HepG2 (cell line): Measurements from ENCODE around the gene HBA2. TPM values are rescaled to one million over a fixed set of nuclear protein-coding genes. Genes with fewer than 3 reads are reported as not detected.

Experiments used
- ATAC-seq: fragments of 200-7000 bp; cut with Tn5 transposase; 3 replicates; pipeline ENCODE4 v1.9.1; 2020; ENCODE audit warnings: mild to moderate bottlenecking, moderate library complexity
- BruUV-seq: library from RNA; stranded (reverse); fragments of 400-500 nt; replicated peaks from 2 replicates; lab custom pipeline; 2021; lab: Mats Ljungman, UMichigan
- CTCF ChIA-PET: fragments of 300-600 bp; formaldehyde crosslinking; extraction: SDS; loops from one replicate; lab custom pipeline; 2021; ENCODE audit warnings: low total read pairs, inconsistent platforms, low intra/inter-chr PET ratio; lab: Yijun Ruan, JAX
- POLR2A ChIA-PET: fragments of 350-600 bp; sonication (Branson Sonifier 250); formaldehyde crosslinking; loops from one replicate; lab custom pipeline; 2020; ENCODE audit warnings: antibody characterized with exemption, inconsistent platforms; lab: Yijun Ruan, JAX
- DNase-seq: peaks from one replicate; pipeline ENCODE4 v3.0.0-alpha.2; 2015; ENCODE audit warnings: low spot score
- FAIRE-seq: peaks from 3 replicates; lab custom pipeline; 2011; peaks lifted over from hg19 to GRCh38; lab: Jason Lieb, UNC
- H2AFZ ChIP-seq: one replicate; pipeline ENCODE4 v1.6.1; 2011; ENCODE audit warnings: low read length, inconsistent platforms
- H3K27ac ChIP-seq: fragments of 300-600 bp; 3 replicates; pipeline ENCODE4 v1.8.0; 2011; ENCODE audit warnings: mixed run types, mild to moderate bottlenecking, mixed read lengths, low read length, inconsistent platforms; ENCODE audit not compliant: insufficient read depth; ENCODE audit errors: extremely low read length
- H3K27me3 ChIP-seq, 2 experiments: fragments of 200-600 bp in 1 of 2; 2 replicates in 1 of 2; 3 replicates in 1 of 2; pipeline versions ENCODE4 v1.6.0 to v1.8.0; 2011; ENCODE audit warnings: low read length in 2 of 2, mild to moderate bottlenecking in 2 of 2, moderate library complexity in 2 of 2, inconsistent platforms in 1 of 2; ENCODE audit not compliant: insufficient read depth in 2 of 2, control insufficient read depth in 1 of 2
- H3K36me3 ChIP-seq, 2 experiments: fragments of 200-600 bp in 1 of 2; replicated peaks in 1 of 2; 2 replicates in 1 of 2; 3 replicates in 1 of 2; pipeline versions ENCODE4 v1.5.1 to v1.8.0; 2011; ENCODE audit warnings: low read length in 2 of 2, inconsistent platforms in 1 of 2; ENCODE audit not compliant: insufficient read depth in 2 of 2, control insufficient read depth in 1 of 2
- H3K4me1 ChIP-seq: 2 replicates; pipeline ENCODE4 v1.5.1; 2012; ENCODE audit warnings: low read length, inconsistent platforms; ENCODE audit not compliant: insufficient read depth
- H3K4me2 ChIP-seq: 2 replicates; pipeline ENCODE4 v1.6.0; 2011; ENCODE audit warnings: low read depth, low read length, inconsistent platforms
- H3K4me3 ChIP-seq, 3 experiments: fragments of 200-600 bp in 1 of 3; sonication (generic), shearing (Covaris generic) in 1 of 3; replicated peaks in 1 of 3; 2 replicates each; pipeline ENCODE4 v1.5.1; 2011 to 2016; ENCODE audit warnings: low read length in 3 of 3, inconsistent platforms in 2 of 3, low read depth in 2 of 3, mild to moderate bottlenecking in 2 of 3, control low read depth in 1 of 3, mixed read lengths in 1 of 3; ENCODE audit not compliant: insufficient read depth in 1 of 3
- H3K79me2 ChIP-seq: one replicate; pipeline ENCODE4 v1.6.1; 2011; ENCODE audit warnings: low read length, inconsistent platforms; ENCODE audit not compliant: insufficient read depth
- H3K9ac ChIP-seq: 2 replicates; pipeline ENCODE4 v1.6.0; 2011; ENCODE audit warnings: mild to moderate bottlenecking, low read depth, low read length, inconsistent platforms; ENCODE audit not compliant: insufficient read depth
- H3K9me3 ChIP-seq: 2 replicates; pipeline ENCODE4 v1.5.1; 2012; ENCODE audit warnings: mild to moderate bottlenecking, low read length
- H4K20me1 ChIP-seq: 2 replicates; pipeline ENCODE4 v1.6.0; 2011; ENCODE audit warnings: inconsistent platforms, mild to moderate bottlenecking, low read length, moderate library complexity; ENCODE audit not compliant: insufficient read depth
- ZBTB39 ChIP-seq: sonication (generic); formaldehyde crosslinking; IDR thresholded peaks from 2 replicates; pipeline ENCODE4 v1.5.0; 2020; ENCODE audit warnings: missing genetic modification reagents
- ZMYM3 ChIP-seq: sonication (generic); formaldehyde crosslinking; IDR thresholded peaks from 2 replicates; pipeline ENCODE4 v1.5.1; 2020; ENCODE audit warnings: mild to moderate bottlenecking, missing genetic modification reagents
- WGBS: methylation state at CpG from one replicate; pipeline ENCODE4 v1.1.6; 2017; ENCODE audit warnings: low lambda C conversion rate; 5-methylcytosine and 5-hydroxymethylcytosine counted together
- in situ Hi-C: cut with HindIII; loops from 2 replicates; pipeline ENCODE4 v1.10.0; 2017; ENCODE audit warnings: low pct_unique_long_range_greater_than_20kb; ENCODE audit not compliant: extremely low pct_ligation_motif_present
- intact Hi-C: fragments of 100-400 bp; cut with micrococcal nuclease; formaldehyde crosslinking; loops from one replicate; pipeline ENCODE4 v1.10.0; 2022; ENCODE audit not compliant: unreplicated experiment
- polyA plus RNA-seq, 8 experiments: library from polyadenylated mRNA; depleted of rRNA in 3 of 8; stranded (reverse) in 7 of 8; unstranded in 1 of 8; fragments of >200 nt; fragmentation: Illumina TruSeq in 4 of 8; extraction: Trizol in 4 of 8; gene quantifications; 2 replicates each; pipeline versions ENCODE4 v1.2.1 to v1.2.3, GENCODE V29; 2011 to 2016; ENCODE audit warnings: low read depth in 4 of 8, missing spikeins in 1 of 8, mixed read lengths in 1 of 8; ENCODE audit not compliant: insufficient read depth in 1 of 8
- total RNA-seq, 5 experiments: library from RNA; depleted of rRNA; stranded (reverse); fragments of >200 nt; fragmentation: Illumina TruSeq; extraction: Trizol; gene quantifications; 2 replicates each; pipeline ENCODE4 v1.2.3, GENCODE V29; 2016; ENCODE audit warnings: low read depth in 1 of 5

HBA2 gene
- total and polyA plus RNA-seq, 2 of the 13 experiments (the other 11 are each of a cell fraction or from before 2014, with no cell fraction given), result not detected

DNA sequence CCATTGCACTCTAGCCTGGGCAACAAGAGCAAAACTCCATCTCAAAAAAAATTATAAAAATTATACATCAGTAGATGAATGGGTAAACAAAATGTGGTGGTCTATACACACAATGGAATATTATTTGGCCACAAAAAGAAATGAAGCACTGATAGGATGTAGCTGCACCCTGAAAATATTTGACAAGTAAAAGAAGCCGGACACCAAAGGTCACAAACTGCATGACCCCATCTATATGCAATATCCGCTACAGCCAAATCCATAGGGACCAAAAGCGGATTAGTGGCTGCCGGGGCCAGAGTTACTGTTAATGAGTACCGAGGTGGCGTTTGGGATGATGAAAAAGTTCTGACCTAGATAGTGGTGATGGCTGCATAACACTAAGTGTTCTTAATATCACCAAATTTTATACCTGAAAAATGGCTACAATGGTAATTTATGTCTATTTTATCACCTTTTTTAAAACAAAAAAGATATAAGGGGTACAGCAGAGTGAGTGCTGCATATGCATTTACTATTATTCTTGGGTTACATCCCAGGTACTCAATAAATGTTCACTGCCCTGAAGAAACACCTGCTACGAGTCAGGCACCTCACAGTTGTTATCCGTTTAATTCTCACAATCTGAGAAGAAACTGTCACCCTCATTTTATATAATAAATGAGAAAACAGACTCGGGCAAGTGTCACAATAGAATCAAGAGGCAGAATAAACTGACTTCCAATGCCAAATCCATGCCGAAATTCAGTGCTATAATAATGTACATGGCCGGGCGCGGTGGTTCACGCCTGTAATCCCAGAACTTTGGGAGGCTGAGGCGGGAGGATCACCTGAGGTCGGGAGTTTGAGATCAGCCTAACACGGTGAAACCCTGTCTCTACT, 6.8 kb downstream of the HBA2 start:
- Histone ChIP-seq H3K27me3 (peaks cover 0 to 18% of the 10 kb centered on the region in 2 experiments; a peak in 4 of 5 replicates), H3K9ac (no peak overlapping the region), H3K4me2 (peak overlapping the region; percentile 82), H2AFZ (no peak overlapping the region), H3K9me3 (no peaks in the 10 kb centered on the region), H4K20me1 (0 out of 2 replicates have a peak, but pooled peaks cover 6% of the 10 kb centered on the region), H3K27ac (no peak overlapping the region), H3K4me3 (peak overlapping the region in 2 of 3 experiments; percentile 15 to 73; a peak in 1 of 6 replicates), H3K4me1 (peaks cover 28% of the 10 kb centered on the region), H3K36me3 (no peaks in the 10 kb centered on the region), H3K79me2 (no peaks in the 10 kb centered on the region)
- TF ChIP-seq ZBTB39 (CRISPR knock-in tag), result no peak
- 0 out of 2 replicates have a peak, but pooled peaks have one; percentile 15 for TF ChIP-seq ZMYM3 (CRISPR knock-in tag)
- BruUV-seq, result no TSS peak
- no peak for DNase-seq
- intact Hi-C loops (loop anchor here (2.0 kb wide), 1 partner anchor 45 kb away; no protein-coding TSS in a partner anchor), in situ Hi-C loops (loop anchor here (5.0 kb wide), 1 partner anchor 72 kb away; no protein-coding TSS in a partner anchor)
- CTCF ChIA-PET, result interaction anchor here (1.5 to 3.2 kb wide), 3 partner anchors 62 to 114 kb away, joined by 4 to 23 read pairs (median 17); no protein-coding TSS in a partner anchor
- 87% methylated on average over 17 of the region's 17 CpGs for WGBS
- POLR2A ChIA-PET, result interaction anchor here (1.1 to 1.7 kb wide), 3 partner anchors 41 to 114 kb away, joined by 4 to 7 read pairs (median 5); partner anchors contain the start of gene NPRL3
- no peak for ATAC-seq
- no peak for FAIRE-seq
